Stimulated activated CD8-positive, alpha-beta memory T cell treated with anti-CD3 and anti-CD28 coated beads, Interleukin-12 subunit alpha, Interleukin-12 subunit beta, amount 100 ng/mL, for 24 hours (primary cell): ENCODE measurements around the gene TRIM47.

ENCODE experiments used
- DNase-seq: peaks from one replicate; pipeline ENCODE4 v3.0.0-alpha.2; 2020; ENCODE audit errors: extremely low read depth

Gene TRIM47

DNA sequence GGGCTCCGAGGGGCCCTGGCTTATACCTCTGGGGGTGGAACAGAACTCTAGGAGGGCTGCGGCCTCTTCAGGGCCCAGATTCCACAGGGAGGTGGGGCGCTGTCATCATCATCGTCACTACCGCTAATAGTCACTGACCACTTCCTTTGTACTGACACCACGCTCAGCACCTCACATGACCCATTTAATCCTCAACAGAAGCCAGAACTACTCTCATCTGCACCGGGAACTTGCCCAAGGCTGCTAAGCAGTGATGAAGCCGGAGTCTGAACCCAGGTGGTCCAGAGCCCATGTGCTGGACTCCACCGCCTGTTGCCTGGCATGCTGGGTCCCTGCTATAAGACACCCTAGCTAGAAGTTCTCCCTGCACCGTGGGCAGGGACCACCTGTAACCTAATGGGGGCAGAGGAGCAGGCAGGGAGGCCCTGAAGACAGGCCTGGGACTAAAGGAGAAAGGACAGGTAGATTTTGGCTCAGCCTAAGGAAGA, 46.2 kb downstream of the TRIM47 start:
- no peak for DNase-seq

DNA sequence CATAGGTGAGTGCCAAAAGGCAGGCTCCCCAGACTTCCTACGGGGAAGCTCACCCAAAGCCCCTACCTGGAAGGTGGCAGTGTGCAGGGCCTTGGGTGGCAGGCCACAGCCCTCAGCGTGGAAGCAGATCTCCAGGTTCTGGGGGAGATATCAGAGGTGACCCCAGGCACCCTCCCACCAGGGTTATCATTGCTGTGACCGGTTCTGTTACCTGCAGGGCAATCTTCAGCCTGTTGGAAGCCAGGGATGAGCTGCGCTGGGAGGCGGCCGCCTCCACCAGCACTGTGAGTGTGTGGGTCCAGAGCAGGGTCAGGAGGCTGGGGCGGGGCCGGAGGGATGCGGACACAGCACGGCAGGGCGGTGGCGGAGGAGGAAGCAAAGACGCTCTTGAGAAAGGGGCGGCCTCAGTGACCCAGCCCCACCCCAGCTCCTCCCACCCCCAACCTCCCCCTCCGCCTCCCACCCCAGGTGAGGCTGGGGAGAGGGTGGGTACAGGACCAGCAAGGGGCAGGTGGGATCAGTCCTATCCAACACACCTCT, 47.3 kb downstream of the TRIM47 start:
- no peak for DNase-seq

DNA sequence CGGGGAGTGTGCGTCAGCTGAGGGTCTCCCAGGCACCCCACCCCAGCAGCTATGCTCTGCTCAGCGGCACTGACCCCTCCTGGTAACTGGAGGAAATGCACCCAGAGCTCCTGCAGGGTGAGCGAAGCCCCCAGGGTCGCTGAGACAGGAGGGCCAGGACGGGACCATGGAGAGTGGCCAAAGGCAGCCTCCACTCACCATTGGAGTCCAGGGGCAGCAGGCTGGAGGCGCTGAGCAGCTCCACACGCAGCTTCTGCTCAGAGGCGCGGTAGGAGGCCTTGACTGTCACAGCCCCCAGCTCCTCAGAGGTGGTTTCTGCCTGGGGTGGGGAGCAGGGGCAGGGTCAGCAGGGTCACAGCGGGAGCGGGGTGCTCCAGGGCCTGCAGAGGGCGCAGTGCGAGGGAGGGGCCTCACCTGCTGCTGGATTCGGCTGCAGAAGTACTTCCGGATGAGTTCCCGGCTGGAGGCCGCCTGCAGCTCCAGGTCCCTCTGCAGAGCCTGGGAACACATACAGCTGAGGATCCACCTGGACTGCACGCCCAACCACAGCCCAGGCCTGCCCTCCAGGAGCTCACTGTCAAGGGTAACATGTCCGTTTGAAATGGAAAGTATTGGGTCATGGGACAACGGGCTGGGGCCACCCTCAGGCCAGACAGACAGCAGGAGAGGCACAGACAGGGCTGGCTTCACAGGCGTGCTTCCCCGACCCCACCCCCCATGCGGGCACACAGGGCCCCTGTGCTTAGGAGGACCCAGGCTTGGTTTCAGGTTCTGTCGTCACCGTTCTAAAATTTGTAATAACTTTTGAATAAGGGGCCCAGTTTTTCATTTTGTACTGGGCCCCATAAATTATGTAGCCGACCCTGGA, 48.0 kb downstream of the TRIM47 start:
- no peak for DNase-seq

DNA sequence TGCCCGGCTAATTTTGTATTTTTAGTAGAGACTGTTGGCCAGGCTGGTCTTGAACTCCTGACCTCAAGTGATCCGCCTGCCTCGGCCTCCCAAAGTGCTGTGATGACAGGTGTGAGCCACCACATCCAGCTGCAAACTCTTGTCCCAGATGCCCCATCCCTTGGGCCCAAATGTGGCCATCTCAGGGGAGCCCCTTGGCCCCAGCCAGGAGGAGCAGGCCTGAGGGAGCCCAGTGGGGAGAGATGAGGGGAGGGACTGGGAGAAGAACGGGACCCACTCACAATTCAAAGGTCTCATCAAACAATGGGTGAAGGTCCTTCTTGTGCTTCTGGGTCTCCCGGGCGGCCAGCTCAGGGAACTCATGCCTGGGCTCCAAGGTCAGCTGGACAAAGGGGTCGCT, 48.6 kb downstream of the TRIM47 start:
- no peak for DNase-seq

DNA sequence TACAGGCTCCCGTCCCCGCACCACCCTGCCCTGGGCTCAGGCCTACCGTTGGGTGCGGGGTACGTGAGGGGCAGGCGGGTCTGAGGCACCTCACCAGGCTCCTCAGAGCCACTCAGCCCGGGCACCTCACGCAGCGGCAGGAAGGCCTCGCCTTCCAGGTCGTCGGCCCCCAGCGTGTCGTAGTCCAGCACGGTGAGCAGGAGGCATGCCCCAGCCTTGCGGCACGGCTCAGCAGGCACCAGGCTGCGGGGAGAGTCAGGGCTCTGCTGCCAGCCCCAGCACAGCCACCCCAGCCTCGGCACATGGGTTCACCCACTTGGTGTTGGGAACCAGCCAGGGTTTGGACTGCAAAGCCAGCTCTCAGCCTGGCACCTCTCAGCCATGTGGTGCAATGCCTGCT, 49.6 kb downstream of the TRIM47 start:
- DNase-seq: no peak

DNA sequence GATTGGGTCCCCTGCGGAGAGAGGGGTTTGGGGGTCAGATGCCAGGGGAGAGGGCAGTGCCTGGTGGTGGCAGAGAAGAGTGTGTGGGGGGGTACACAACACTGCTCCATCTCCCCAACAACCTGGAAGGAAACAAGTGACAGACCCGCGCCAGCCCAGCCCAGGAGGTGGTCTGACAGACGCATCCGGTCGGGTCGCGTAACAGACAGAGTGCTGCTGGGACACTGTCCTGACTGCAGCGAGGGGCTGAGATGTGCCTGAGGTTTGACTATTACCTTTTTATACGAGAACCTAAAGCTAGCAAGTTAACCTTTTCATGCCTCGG, 50.3 kb downstream of the TRIM47 start:
- DNase-seq: no peak

DNA sequence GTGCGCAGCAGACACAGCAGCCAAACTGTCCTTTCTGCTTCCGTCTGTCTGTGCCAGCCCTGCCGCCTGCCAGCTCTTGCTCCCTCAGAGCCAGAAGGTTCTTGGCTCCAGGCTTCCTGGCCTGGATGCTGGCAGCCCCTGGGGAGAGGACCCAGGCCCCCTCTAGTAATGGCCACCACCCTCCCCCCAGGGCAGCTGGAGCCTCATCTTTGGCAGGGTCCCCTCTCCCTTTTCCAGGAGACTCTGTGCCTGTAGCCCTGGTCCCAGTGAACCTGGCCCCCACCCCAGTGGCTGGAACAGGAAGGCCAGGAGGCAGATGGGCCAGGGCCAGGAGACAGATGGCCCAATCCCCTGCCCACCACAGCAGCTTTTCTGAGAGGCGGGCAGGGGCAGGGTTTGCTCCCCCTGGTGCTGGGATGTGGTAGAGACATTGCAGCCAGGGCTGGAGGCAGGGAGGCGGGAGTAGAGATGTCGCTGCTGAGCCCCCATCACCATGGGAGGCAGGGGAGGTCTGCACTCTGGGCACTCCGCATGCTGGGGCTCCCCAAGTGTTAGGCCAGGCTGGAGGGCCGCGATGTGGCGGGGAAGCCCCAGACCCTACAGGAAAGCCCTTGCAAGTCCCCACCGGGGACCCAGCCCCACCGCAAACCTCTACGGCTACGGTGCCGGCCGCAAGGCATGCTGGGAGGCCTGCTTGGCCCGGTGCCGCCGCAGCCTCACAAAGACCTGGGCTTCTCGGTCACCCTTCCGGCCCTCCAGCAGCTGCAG, 50.9 kb downstream of the TRIM47 start:
- DNase-seq: no peak

DNA sequence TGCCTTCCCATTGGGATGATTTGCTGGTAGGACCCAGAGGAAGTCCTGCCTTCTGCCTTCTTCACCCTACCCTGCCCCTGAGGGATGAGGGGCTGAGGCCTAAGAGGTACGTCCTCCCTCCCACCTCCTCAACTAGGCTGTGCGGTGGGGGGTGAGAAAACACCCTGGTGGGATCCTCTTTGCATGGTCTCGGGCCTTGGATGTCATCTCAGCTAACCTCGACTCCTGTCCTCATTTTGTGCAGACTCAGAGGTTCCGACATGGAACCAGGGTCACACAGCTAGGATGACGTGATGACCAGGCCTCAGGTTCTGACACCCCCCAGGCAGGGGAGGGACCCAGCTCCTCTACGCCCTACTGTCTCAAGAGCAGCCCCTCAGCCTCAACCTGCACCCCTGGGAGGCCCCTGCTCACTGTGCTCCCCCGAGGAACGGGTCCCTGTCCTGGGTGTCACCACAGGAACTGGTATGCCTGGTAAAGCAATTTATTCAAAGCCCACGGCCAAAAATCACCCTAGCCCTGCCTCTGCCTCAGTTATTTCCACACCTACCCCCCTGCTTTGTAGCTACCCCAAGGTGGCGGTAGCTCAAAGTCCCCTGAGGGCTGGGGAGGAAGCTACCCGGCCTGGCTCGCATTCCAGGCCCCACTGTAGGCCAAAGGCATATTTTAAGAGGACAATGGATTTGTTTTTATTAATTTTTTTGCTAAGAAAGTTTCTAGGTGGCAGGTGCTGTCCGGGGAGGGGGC, 51.6 kb downstream of the TRIM47 start:
- DNase-seq: no peak

DNA sequence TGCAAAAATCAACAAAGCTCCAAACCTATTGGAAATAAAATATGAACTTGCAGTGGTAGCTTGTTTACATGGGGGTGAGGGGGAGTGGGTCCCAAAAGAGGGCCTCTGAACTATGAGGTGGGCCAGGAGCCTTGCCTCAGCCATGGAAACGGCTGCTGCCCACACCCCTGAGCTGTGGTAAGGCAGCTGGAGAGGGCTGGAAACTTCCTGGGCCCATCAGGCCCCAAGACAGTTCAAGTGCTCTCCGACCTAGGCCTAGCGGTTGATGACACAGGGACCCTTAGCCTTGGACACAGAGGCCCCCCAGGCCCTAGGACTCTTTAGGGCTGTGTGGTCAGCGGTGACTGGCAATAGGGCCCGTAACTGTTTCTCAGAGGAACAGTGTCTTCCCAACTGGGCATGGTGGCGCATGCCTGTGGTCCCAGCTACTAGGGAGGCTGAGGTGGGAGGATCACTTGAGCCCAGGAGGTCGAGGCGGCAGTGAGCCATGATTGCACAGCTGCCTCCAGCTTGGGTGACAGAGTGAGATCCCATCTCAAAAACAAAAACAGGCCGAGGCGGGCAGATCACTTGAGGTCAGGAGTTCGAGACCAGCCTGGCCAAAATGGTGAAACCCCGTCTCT, 52.5 kb downstream of the TRIM47 start:
- no peak for DNase-seq

DNA sequence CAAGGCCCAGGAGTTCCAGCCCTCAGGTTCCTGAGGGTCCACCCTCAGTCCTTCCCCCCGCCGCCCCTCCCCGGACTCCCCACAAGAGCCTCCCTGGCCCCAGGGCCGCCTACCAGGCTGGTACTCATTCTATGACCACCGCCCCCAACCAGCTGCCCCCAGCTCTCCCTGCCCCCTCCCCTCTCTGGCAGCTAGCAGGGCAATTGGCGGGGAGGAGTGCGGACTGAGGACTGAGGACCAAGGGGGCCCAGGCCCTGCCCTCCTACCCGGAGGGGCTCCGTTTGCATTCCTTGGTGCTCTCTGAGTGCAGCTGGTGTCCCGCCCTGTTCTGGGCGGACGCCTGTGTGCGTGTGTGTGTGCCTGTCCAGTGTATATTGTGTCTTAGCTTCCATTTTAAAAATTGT, 53.2 kb downstream of the TRIM47 start:
- DNase-seq: no peak

DNA sequence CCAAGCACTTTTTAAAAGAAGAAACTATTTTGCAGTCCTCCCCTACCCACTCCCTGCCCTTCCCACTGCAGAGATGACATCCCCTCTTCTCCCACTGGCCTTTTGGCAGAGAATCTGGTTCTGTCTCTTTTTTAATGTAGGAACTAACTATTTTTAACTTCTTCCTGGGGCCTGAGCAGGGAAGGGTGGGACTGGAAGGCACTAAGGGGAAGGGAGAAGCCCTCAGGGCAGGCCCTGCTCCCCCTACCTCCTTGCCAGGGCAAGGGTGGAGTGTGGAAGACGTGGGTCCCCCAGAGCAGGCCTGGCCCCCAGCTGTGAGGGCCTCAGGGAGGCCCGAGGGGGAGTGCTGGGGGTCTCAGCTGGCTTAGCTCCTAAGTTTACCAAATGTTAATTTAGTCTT, 53.7 kb downstream of the TRIM47 start:
- no peak for DNase-seq
